Keratinocyte (primary cell): Measurements from ENCODE around the gene WWC1. TPM values are rescaled to one million over a fixed set of nuclear protein-coding genes. Genes with fewer than 3 reads are reported as not detected.

ENCODE experiments used
- DNase-seq: peaks from one replicate; pipeline ENCODE4 v3.0.0-alpha.2; 2011; ENCODE audit warnings: low read depth, missing footprints, low spot score
- FAIRE-seq: peaks from 2 replicates; lab custom pipeline; 2011; peaks lifted over from hg19 to GRCh38; lab: Jason Lieb, UNC
- H2AFZ ChIP-seq: 2 replicates; pipeline ENCODE4 v1.6.0; 2012; ENCODE audit warnings: low read length, control low read depth, inconsistent platforms; ENCODE audit not compliant: control insufficient read depth
- H3K27ac ChIP-seq: 2 replicates; pipeline ENCODE4 v1.5.1; 2011; ENCODE audit warnings: low read length; ENCODE audit not compliant: control insufficient read depth, insufficient read depth
- H3K27me3 ChIP-seq: 3 replicates; pipeline ENCODE4 v1.6.0; 2011; ENCODE audit warnings: low read length; ENCODE audit not compliant: control insufficient read depth, insufficient read depth; ENCODE audit errors: extremely low read depth
- H3K36me3 ChIP-seq, 2 experiments: 2 replicates in 1 of 2; 3 replicates in 1 of 2; pipeline ENCODE4 v1.5.1; 2011; ENCODE audit warnings: low read length in 2 of 2, mild to moderate bottlenecking in 1 of 2; ENCODE audit not compliant: control insufficient read depth in 2 of 2, insufficient read depth in 2 of 2; ENCODE audit errors: extremely low read depth in 1 of 2
- H3K4me1 ChIP-seq: 3 replicates; pipeline ENCODE4 v1.5.1; 2011; ENCODE audit warnings: low read length; ENCODE audit not compliant: control insufficient read depth, insufficient read depth; ENCODE audit errors: extremely low read depth
- H3K4me2 ChIP-seq: 3 replicates; pipeline ENCODE4 v1.6.0; 2011; ENCODE audit warnings: low read depth, low read length; ENCODE audit not compliant: control insufficient read depth, insufficient read depth; ENCODE audit errors: extremely low read depth
- H3K4me3 ChIP-seq, 3 experiments: fragments of 200-600 bp in 1 of 3; sonication (generic) in 1 of 3; 2 replicates in 2 of 3; 3 replicates in 1 of 3; pipeline ENCODE4 v1.5.1; 2011 to 2016; ENCODE audit warnings: low read length in 3 of 3, mild to moderate bottlenecking in 3 of 3, control low read depth in 2 of 3, inconsistent platforms in 1 of 3, low read depth in 1 of 3, mixed read lengths in 1 of 3, mixed run types in 1 of 3, moderate library complexity in 1 of 3; ENCODE audit not compliant: control insufficient read depth in 2 of 3, insufficient read depth in 2 of 3; ENCODE audit errors: extremely low read depth in 1 of 3
- H3K79me2 ChIP-seq: 2 replicates; pipeline ENCODE4 v1.6.0; 2012; ENCODE audit warnings: low read length; ENCODE audit not compliant: control insufficient read depth, insufficient read depth
- H3K9ac ChIP-seq: 3 replicates; pipeline ENCODE4 v1.6.0; 2011; ENCODE audit warnings: low read length; ENCODE audit not compliant: control insufficient read depth, insufficient read depth; ENCODE audit errors: extremely low read depth
- H3K9me1 ChIP-seq: 3 replicates; pipeline ENCODE4 v1.6.0; 2011; ENCODE audit warnings: low read length; ENCODE audit not compliant: control insufficient read depth, insufficient read depth; ENCODE audit errors: extremely low read depth
- H3K9me3 ChIP-seq: 2 replicates; pipeline ENCODE4 v1.5.1; 2012; ENCODE audit warnings: low read depth, low read length; ENCODE audit not compliant: control insufficient read depth
- H4K20me1 ChIP-seq: 3 replicates; pipeline ENCODE4 v1.6.0; 2011; ENCODE audit warnings: low read length; ENCODE audit not compliant: control insufficient read depth, insufficient read depth; ENCODE audit errors: extremely low read depth
- EZH2 ChIP-seq: IDR thresholded peaks from one replicate; pipeline ENCODE4 v1.6.1; 2012; ENCODE audit warnings: inconsistent platforms, mild to moderate bottlenecking, low read length, moderate library complexity
- dilution Hi-C: fragments of 300-500 bp; cut with MboI; formaldehyde crosslinking; loops from one replicate; pipeline ENCODE4 v1.7.0; 2020; ENCODE audit warnings: low sequenced_read_pairs; ENCODE audit not compliant: extremely low pct_ligation_motif_present
- polyA plus RNA-seq, 5 experiments: library from polyadenylated mRNA; depleted of rRNA in 3 of 5; stranded (reverse) in 3 of 5; stranded (forward) in 1 of 5; unstranded in 1 of 5; fragments of >200 nt; gene quantifications; 1 replicate in 1 of 5; 2 replicates in 3 of 5; 3 replicates in 1 of 5; pipeline versions ENCODE4 v1.2.1 to v1.2.3, GENCODE V29; 2011 to 2012; ENCODE audit warnings: missing spikeins in 2 of 5, low read depth in 1 of 5, low replicate concordance in 1 of 5
- TF ChIP-seq, protein P1 (sequence below), 3 experiments: IDR thresholded peaks in 1 of 3; conservative IDR thresholded peaks in 1 of 3; optimal IDR thresholded peaks in 1 of 3; 2 replicates in 2 of 3; 3 replicates in 1 of 3; pipeline versions ENCODE3 to v1.5.1; 2011; ENCODE audit warnings: low read length in 3 of 3, mild to moderate bottlenecking in 3 of 3, moderate library complexity in 2 of 3, control low read depth in 1 of 3, inconsistent platforms in 1 of 3; ENCODE audit not compliant: insufficient read depth in 2 of 3; ENCODE audit errors: extremely low read depth in 1 of 3

Gene WWC1
- polyA plus RNA-seq, 1 donor (not counting 4 experiments of a cell fraction or from before 2014, with no cell fraction given): 19.8 TPM

DNA sequence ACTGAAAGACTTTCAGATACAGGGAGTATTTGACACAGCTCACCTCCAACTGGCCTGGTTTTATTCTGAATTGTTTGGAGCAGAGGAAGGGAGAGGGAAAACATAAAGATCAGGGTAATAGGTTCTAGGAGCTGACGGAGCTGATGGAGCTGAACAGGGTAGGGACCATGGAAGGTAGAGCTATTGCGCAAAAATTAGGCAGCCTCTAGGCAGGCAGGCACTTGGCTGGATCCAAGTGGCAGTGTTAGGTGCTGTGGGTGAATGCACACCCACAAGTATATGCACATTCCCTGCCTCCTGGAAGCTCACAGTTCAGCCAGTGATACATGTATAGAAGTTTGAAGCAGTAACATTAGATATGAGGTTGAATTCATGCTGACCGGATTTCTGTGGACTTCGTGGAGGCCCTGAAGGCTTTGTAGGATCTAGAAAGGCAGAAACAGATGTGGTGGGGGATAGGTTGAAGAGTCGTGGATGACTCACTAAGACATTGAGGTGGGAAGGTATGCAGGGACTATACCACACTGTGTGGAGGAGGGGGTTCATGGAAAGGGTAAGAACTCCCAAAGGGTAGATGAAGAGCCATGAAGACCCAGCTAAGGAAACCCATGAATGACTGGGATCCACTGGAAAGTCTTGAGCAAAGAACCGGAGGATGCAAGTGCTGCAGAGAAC is 50.8 kb downstream of the WWC1 start:
- DNase-seq: no peak
- peak overlapping the region; percentile 13 for H3K4me2 ChIP-seq
- TF ChIP-seq, protein P1, sequence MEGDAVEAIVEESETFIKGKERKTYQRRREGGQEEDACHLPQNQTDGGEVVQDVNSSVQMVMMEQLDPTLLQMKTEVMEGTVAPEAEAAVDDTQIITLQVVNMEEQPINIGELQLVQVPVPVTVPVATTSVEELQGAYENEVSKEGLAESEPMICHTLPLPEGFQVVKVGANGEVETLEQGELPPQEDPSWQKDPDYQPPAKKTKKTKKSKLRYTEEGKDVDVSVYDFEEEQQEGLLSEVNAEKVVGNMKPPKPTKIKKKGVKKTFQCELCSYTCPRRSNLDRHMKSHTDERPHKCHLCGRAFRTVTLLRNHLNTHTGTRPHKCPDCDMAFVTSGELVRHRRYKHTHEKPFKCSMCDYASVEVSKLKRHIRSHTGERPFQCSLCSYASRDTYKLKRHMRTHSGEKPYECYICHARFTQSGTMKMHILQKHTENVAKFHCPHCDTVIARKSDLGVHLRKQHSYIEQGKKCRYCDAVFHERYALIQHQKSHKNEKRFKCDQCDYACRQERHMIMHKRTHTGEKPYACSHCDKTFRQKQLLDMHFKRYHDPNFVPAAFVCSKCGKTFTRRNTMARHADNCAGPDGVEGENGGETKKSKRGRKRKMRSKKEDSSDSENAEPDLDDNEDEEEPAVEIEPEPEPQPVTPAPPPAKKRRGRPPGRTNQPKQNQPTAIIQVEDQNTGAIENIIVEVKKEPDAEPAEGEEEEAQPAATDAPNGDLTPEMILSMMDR (optimal IDR thresholded peaks at IDR 0.05 in 1 of 3, IDR thresholded peaks at IDR 0.05 in 1 of 3, conservative IDR thresholded peaks at IDR 0.05 in 1 of 3; ENCODE audit: extremely low read depth in 1 of 3, insufficient read depth in 2 of 3, low read length in 3 of 3): no peak
- TF ChIP-seq EZH2: no peak
- dilution Hi-C loops: no loop called here
- no peak overlapping the region for H3K27ac ChIP-seq
- H4K20me1 ChIP-seq: peaks cover 3% of the 10 kb centered on the region
- no peak overlapping the region for H3K4me3 ChIP-seq
- peak; percentile 32 for FAIRE-seq
- no peak overlapping the region for H3K9ac ChIP-seq
- H3K9me3 ChIP-seq: no peaks in the 10 kb centered on the region
- H3K9me1 ChIP-seq: peaks cover 8% of the 10 kb centered on the region
- H3K79me2 ChIP-seq: peaks cover 47% of the 10 kb centered on the region
- H3K27me3 ChIP-seq: no peaks in the 10 kb centered on the region
- H3K36me3 ChIP-seq: peaks cover 0 to 3% of the 10 kb centered on the region in 2 experiments
- no peak overlapping the region for H2AFZ ChIP-seq
- peaks cover 42% of the 10 kb centered on the region for H3K4me1 ChIP-seq

DNA sequence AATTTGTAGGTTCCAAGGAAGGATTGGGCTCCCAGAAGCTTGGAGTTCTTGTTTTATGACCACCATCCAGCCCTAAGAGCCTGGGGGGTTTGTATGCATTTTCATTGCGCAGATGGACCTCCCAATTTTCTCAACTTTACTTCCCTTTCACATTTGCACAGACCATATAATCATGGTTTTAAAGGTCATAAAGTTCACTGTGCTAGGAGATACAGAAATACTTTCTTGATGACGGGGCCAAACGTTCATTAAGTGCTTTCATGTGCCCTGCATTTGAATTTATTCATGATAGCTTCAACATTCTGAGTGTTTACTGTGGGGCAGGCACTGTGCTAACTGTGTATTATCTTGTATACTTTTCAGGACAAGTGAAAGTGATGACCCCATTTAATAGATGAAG is 51.5 kb downstream of the WWC1 start:
- TF ChIP-seq, protein P1 (optimal IDR thresholded peaks at IDR 0.05 in 1 of 3, IDR thresholded peaks at IDR 0.05 in 1 of 3, conservative IDR thresholded peaks at IDR 0.05 in 1 of 3; ENCODE audit: extremely low read depth in 1 of 3, insufficient read depth in 2 of 3, low read length in 3 of 3): no peak
- H4K20me1 ChIP-seq: peaks cover 5% of the 10 kb centered on the region
- no peaks in the 10 kb centered on the region for H3K9me3 ChIP-seq
- dilution Hi-C loops: no loop called here
- H3K27ac ChIP-seq: no peak overlapping the region
- peak overlapping the region; percentile 13 for H3K4me2 ChIP-seq
- H3K27me3 ChIP-seq: no peaks in the 10 kb centered on the region
- FAIRE-seq (no peak), DNase-seq (no peak)
- peaks cover 42% of the 10 kb centered on the region for H3K4me1 ChIP-seq
- no peak overlapping the region for H3K9ac ChIP-seq
- H3K79me2 ChIP-seq: peaks cover 48% of the 10 kb centered on the region
- peaks cover 8% of the 10 kb centered on the region for H3K9me1 ChIP-seq
- H3K4me3 ChIP-seq: no peak overlapping the region
- no peak overlapping the region for H2AFZ ChIP-seq
- peaks cover 0 to 3% of the 10 kb centered on the region in 2 experiments for H3K36me3 ChIP-seq
